HUES6 (cell line): ENCODE measurements around the gene GSK3A.

Experiments used
- H3K27ac ChIP-seq: 2 replicates; pipeline ENCODE4 v1.7.0; 2013; ENCODE audit warnings: low read depth, mild to moderate bottlenecking, low read length, inconsistent platforms
- H3K27me3 ChIP-seq: 2 replicates; pipeline ENCODE4 v1.6.1; 2013; ENCODE audit warnings: low read length; ENCODE audit not compliant: control insufficient read depth, insufficient read depth
- H3K36me3 ChIP-seq: 2 replicates; pipeline ENCODE4 v1.6.1; 2013; ENCODE audit warnings: low read length; ENCODE audit not compliant: control insufficient read depth, insufficient read depth
- H3K4me1 ChIP-seq: 2 replicates; pipeline ENCODE4 v1.6.1; 2013; ENCODE audit warnings: low read length; ENCODE audit not compliant: control insufficient read depth, insufficient read depth
- H3K4me3 ChIP-seq: 2 replicates; pipeline ENCODE4 v1.5.1; 2013; ENCODE audit warnings: low read depth, low read length
- H3K9ac ChIP-seq: one replicate; pipeline ENCODE4 v1.6.1; 2013; ENCODE audit warnings: mild to moderate bottlenecking, low read length
- H3K9me3 ChIP-seq: 2 replicates; pipeline ENCODE4 v1.6.1; 2013; ENCODE audit warnings: low read depth, low read length; ENCODE audit not compliant: control insufficient read depth, insufficient read depth

Gene GSK3A

GRCh38 chr19:42279902-42280814 lies 37.8 kb upstream of the GSK3A start:
- no peaks in the 10 kb centered on the region for H3K9me3 ChIP-seq
- no peaks in the 10 kb centered on the region for H3K27me3 ChIP-seq
- peak overlapping the region; percentile 68 for H3K9ac ChIP-seq
- H3K4me1 ChIP-seq, result peaks cover 38% of the 10 kb centered on the region
- H3K4me3 ChIP-seq, result peak overlapping the region; percentile 85
- H3K27ac ChIP-seq, result peak overlapping the region; percentile 72; the same call in 1 of the 2 replicates
- H3K36me3 ChIP-seq, result no peaks in the 10 kb centered on the region

- H3K9me3 ChIP-seq, result no peaks in the 10 kb centered on the region
- H3K4me3 ChIP-seq, result peak overlapping the region; percentile 85
- H3K9ac ChIP-seq, result peak overlapping the region; percentile 28
- H3K27ac ChIP-seq, result no peak overlapping the region
- peaks cover 5% of the 10 kb centered on the region; the same call in 1 of the 2 replicates for H3K36me3 ChIP-seq
- H3K4me1 ChIP-seq, result peaks cover 34% of the 10 kb centered on the region
- H3K27me3 ChIP-seq, result no peaks in the 10 kb centered on the region
Observed at GRCh38 chr19:42279155-42279901, 36.9 kb upstream of the GSK3A start.

GRCh38 chr19:42278452-42279154 lies 36.2 kb upstream of the GSK3A start:
- H3K9ac ChIP-seq, result peak overlapping the region; percentile 19
- H3K9me3 ChIP-seq, result no peaks in the 10 kb centered on the region
- peaks cover 34% of the 10 kb centered on the region for H3K4me1 ChIP-seq
- peaks cover 11% of the 10 kb centered on the region for H3K36me3 ChIP-seq
- no peaks in the 10 kb centered on the region for H3K27me3 ChIP-seq
- no peak overlapping the region for H3K27ac ChIP-seq
- no peak overlapping the region for H3K4me3 ChIP-seq

DNA sequence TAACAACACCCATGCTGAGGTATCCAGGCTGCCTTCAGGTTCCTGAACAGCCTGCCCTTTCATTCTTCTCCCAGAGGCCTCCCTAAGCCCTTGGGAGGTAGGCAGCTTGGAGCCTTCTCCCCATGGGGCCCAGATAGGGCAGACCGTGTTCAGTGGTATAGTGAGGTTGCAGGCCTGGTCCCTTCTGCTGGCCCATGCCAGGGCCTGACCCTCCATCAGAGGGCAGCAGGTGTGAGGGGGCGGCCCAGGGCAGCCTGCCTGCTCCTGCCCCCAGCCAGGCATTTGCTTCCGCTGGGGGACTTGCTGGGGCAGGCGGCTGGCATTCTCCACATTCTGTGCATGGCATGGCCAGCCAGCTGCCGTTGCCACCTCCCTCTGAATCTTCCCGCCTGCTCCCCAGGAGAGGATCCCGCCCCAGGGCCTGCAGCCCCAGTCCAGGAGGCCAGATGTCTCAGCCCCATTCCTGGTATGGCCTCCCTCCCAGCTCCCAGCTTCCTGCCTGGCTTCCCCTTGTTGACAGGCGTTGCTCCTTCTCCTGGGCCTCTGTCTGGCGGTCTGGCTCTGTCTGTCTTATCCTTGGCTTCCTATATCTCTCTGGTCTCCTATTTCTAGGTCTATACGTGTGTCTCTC lies 35.5 kb upstream of the GSK3A start:
- Histone ChIP-seq H3K4me1 (peaks cover 29% of the 10 kb centered on the region), H3K4me3 (no peak overlapping the region), H3K9ac (peak overlapping the region; percentile 19), H3K27ac (no peak overlapping the region), H3K9me3 (no peaks in the 10 kb centered on the region), H3K36me3 (peaks cover 17% of the 10 kb centered on the region), H3K27me3 (no peaks in the 10 kb centered on the region)

- Histone ChIP-seq H3K9me3 (no peaks in the 10 kb centered on the region), H3K4me1 (peaks cover 20% of the 10 kb centered on the region), H3K4me3 (no peak overlapping the region), H3K9ac (no peak overlapping the region), H3K36me3 (peaks cover 22% of the 10 kb centered on the region), H3K27ac (no peak overlapping the region), H3K27me3 (no peaks in the 10 kb centered on the region)
Observed at GRCh38 chr19:42276821-42277220, 34.4 kb upstream of the GSK3A start.

DNA sequence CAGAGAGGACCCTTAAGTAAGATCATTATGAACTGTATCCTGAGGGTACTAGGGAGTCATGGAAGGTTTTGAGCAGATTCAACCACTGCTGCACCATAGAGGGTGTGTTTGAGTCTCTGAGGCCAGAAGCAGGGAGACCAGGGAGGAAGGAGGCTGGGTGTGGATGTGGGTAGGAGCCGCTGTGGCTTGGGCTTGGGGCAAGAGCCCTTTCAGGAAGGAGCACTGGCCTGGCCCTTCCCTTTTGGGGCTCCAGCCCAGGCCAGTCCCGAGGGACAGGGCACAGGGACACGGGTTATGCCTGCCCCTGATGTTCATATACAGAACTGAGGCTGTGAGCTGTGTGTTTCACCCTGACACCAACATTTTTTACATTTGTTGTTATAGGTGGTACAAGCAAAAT lies 33.9 kb upstream of the GSK3A start:
- no peak overlapping the region for H3K4me3 ChIP-seq
- peaks cover 22% of the 10 kb centered on the region for H3K36me3 ChIP-seq
- peaks cover 15% of the 10 kb centered on the region for H3K4me1 ChIP-seq
- H3K9ac ChIP-seq, result no peak overlapping the region
- no peaks in the 10 kb centered on the region for H3K9me3 ChIP-seq
- H3K27ac ChIP-seq, result no peak overlapping the region
- no peaks in the 10 kb centered on the region for H3K27me3 ChIP-seq

DNA sequence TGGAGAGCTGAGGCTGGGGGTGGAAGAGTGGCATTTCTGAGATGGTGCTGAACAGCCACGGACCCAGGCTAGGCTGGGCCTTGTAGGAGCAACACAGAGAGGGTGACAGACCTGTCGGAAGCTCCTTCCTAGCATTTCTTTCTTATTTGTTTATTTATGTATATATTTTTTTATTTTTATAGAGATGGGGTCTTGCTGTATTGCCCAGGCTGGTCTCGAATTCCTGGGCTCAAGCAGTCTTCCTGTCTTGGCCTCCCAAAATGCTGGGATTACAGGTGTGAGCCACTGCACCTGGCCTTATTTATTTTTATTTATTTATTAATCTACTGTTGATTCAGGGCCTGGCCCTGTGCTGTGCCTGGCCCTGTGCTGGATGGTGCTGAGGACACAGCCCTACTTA lies 33.1 kb upstream of the GSK3A start:
- Histone ChIP-seq H3K9me3 (no peaks in the 10 kb centered on the region), H3K4me1 (peaks cover 20% of the 10 kb centered on the region), H3K27ac (no peak overlapping the region), H3K36me3 (peaks cover 22% of the 10 kb centered on the region), H3K27me3 (no peaks in the 10 kb centered on the region), H3K4me3 (no peak overlapping the region), H3K9ac (no peak overlapping the region)

- H3K4me3 ChIP-seq, result no peak overlapping the region
- H3K9ac ChIP-seq, result no peak overlapping the region
- H3K9me3 ChIP-seq, result no peaks in the 10 kb centered on the region
- H3K36me3 ChIP-seq, result peaks cover 22% of the 10 kb centered on the region
- H3K27me3 ChIP-seq, result no peaks in the 10 kb centered on the region
- H3K4me1 ChIP-seq, result peaks cover 24% of the 10 kb centered on the region
- no peak overlapping the region for H3K27ac ChIP-seq
Observed at GRCh38 chr19:42275103-42275502, 32.7 kb upstream of the GSK3A start.

DNA sequence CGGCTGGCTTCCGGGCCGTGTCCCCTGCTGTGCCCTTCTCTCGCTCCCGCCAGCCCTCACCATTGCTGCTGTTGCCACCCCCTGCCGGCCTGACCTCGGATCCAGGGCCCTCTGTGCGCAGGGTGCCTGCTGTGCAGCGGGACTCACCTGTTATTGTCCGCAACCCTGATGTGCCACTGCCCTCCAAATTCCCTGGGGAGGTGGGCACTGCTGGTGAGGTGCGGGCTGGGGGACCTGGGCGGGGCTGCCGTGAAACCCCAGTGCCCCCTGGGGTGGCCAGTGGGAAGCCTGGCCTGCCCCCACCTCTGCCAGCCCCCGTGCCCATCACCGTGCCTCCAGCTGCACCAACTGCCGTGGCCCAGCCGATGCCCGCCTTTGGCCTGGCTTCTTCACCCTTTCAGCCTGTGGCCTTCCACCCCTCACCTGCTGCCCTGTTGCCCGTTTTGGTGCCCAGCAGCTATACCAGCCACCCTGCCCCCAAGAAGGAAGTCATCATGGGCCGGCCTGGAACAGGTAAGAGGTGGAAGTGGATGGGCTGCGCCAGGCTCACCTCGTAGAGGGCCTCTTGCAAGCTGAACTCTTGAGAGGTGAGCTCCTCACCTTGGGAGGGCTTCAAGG lies 31.8 kb upstream of the GSK3A start:
- H3K4me1 ChIP-seq, result peaks cover 25% of the 10 kb centered on the region
- no peak overlapping the region for H3K27ac ChIP-seq
- H3K4me3 ChIP-seq, result no peak overlapping the region

GRCh38 chr19:42273407-42274064 lies 31.1 kb upstream of the GSK3A start:
- H3K27ac ChIP-seq, result no peak overlapping the region
- no peaks in the 10 kb centered on the region for H3K27me3 ChIP-seq
- no peaks in the 10 kb centered on the region for H3K9me3 ChIP-seq
- H3K36me3 ChIP-seq, result peaks cover 22% of the 10 kb centered on the region
- H3K9ac ChIP-seq, result no peak overlapping the region
- H3K4me3 ChIP-seq, result no peak overlapping the region
- H3K4me1 ChIP-seq, result peaks cover 24% of the 10 kb centered on the region

More for the DNA sequence above, 31.8 kb upstream of the GSK3A start:
- peaks cover 22% of the 10 kb centered on the region for H3K36me3 ChIP-seq
- no peaks in the 10 kb centered on the region for H3K9me3 ChIP-seq
- no peak overlapping the region for H3K9ac ChIP-seq
- H3K27me3 ChIP-seq, result no peaks in the 10 kb centered on the region
